HUES64 (cell line): ENCODE measurements around the gene OLIG2.

ENCODE experiments used
- H3K27ac ChIP-seq: 2 replicates; pipeline ENCODE4 v1.7.0; 2013; ENCODE audit warnings: low read depth, low read length, inconsistent platforms
- H3K27me3 ChIP-seq: 2 replicates; pipeline ENCODE4 v1.6.1; 2013; ENCODE audit warnings: mild to moderate bottlenecking, low read length; ENCODE audit not compliant: insufficient read depth
- H3K36me3 ChIP-seq: 2 replicates; pipeline ENCODE4 v1.6.1; 2013; ENCODE audit warnings: mild to moderate bottlenecking, low read length; ENCODE audit not compliant: insufficient read depth
- H3K4me1 ChIP-seq: 2 replicates; pipeline ENCODE4 v1.6.1; 2013; ENCODE audit warnings: mild to moderate bottlenecking, low read length, moderate library complexity; ENCODE audit not compliant: insufficient read depth
- H3K4me3 ChIP-seq: 2 replicates; pipeline ENCODE4 v1.5.1; 2013; ENCODE audit warnings: mild to moderate bottlenecking, low read length, moderate library complexity
- H3K9ac ChIP-seq: 2 replicates; pipeline ENCODE4 v1.6.1; 2013; ENCODE audit warnings: mild to moderate bottlenecking, low read depth, low read length
- H3K9me3 ChIP-seq: 2 replicates; pipeline ENCODE4 v1.6.1; 2013; ENCODE audit warnings: low read depth, low read length; ENCODE audit not compliant: insufficient read depth
- WGBS: fragments of 150-250, 120-280 bp; methylation state at CpG from one replicate; pipeline ENCODE4 v1.1.7; 2013; ENCODE audit warnings: missing lambda C conversion rate; 5-methylcytosine and 5-hydroxymethylcytosine counted together

The OLIG2 gene

GRCh38 chr21:33027401-33028286 lies 1.9 kb downstream of the OLIG2 start:
- no peaks in the 10 kb centered on the region for H3K36me3 ChIP-seq
- peaks cover 21% of the 10 kb centered on the region for H3K4me1 ChIP-seq
- no peak overlapping the region for H3K4me3 ChIP-seq
- H3K27ac ChIP-seq, result no peak overlapping the region
- H3K27me3 ChIP-seq, result peaks cover 100% of the 10 kb centered on the region
- H3K9me3 ChIP-seq, result no peaks in the 10 kb centered on the region
- H3K9ac ChIP-seq, result no peak overlapping the region
- WGBS, result 2% methylated on average over 85 of the region's 85 CpGs

GRCh38 chr21:33028287-33028670 lies 2.5 kb downstream of the OLIG2 start:
- no peak overlapping the region for H3K27ac ChIP-seq
- no peaks in the 10 kb centered on the region for H3K36me3 ChIP-seq
- peaks cover 16% of the 10 kb centered on the region for H3K4me1 ChIP-seq
- no peaks in the 10 kb centered on the region for H3K9me3 ChIP-seq
- H3K9ac ChIP-seq, result no peak overlapping the region
- peaks cover 100% of the 10 kb centered on the region for H3K27me3 ChIP-seq
- no peak overlapping the region for H3K4me3 ChIP-seq
- 4% methylated on average over 11 of the region's 15 CpGs for WGBS

- 3% methylated on average over 26 of the region's 28 CpGs for WGBS
Measured at GRCh38 chr21:33028773-33029384, 3.1 kb downstream of the OLIG2 start.

GRCh38 chr21:33029385-33029921 lies 3.7 kb downstream of the OLIG2 start:
- H3K36me3 ChIP-seq, result no peaks in the 10 kb centered on the region
- no peak overlapping the region for H3K9ac ChIP-seq
- peaks cover 10% of the 10 kb centered on the region for H3K4me1 ChIP-seq
- peaks cover 100% of the 10 kb centered on the region for H3K27me3 ChIP-seq
- 4% methylated on average over 19 of the region's 19 CpGs for WGBS
- H3K4me3 ChIP-seq, result no peak overlapping the region
- H3K9me3 ChIP-seq, result no peaks in the 10 kb centered on the region
- no peak overlapping the region for H3K27ac ChIP-seq

More at GRCh38 chr21:33028773-33029384, 3.1 kb downstream of the OLIG2 start:
- Histone ChIP-seq H3K9me3 (no peaks in the 10 kb centered on the region), H3K9ac (no peak overlapping the region), H3K27me3 (peaks cover 100% of the 10 kb centered on the region), H3K4me3 (no peak overlapping the region), H3K27ac (no peak overlapping the region), H3K4me1 (peaks cover 12% of the 10 kb centered on the region), H3K36me3 (no peaks in the 10 kb centered on the region)

GRCh38 chr21:33029975-33030461 lies 4.3 kb downstream of the OLIG2 start:
- H3K4me3 ChIP-seq, result no peak overlapping the region
- H3K27me3 ChIP-seq, result peaks cover 100% of the 10 kb centered on the region
- H3K36me3 ChIP-seq, result no peaks in the 10 kb centered on the region
- no peak overlapping the region for H3K9ac ChIP-seq
- no peak overlapping the region for H3K27ac ChIP-seq
- no peaks in the 10 kb centered on the region for H3K9me3 ChIP-seq
- WGBS, result 23% methylated on average over 9 of the region's 10 CpGs
- peaks cover 8% of the 10 kb centered on the region; the same call in 1 of the 2 replicates for H3K4me1 ChIP-seq

GRCh38 chr21:33030633-33031032 lies 4.9 kb downstream of the OLIG2 start:
- Histone ChIP-seq H3K36me3 (no peaks in the 10 kb centered on the region), H3K9ac (no peak overlapping the region), H3K4me1 (peaks cover 11% of the 10 kb centered on the region; the same call in 1 of the 2 replicates), H3K4me3 (no peak overlapping the region), H3K27me3 (peaks cover 100% of the 10 kb centered on the region), H3K27ac (no peak overlapping the region), H3K9me3 (no peaks in the 10 kb centered on the region)
- WGBS, result 59% methylated on average over 6 of the region's 6 CpGs

- H3K27ac ChIP-seq, result no peak overlapping the region
- H3K9me3 ChIP-seq, result no peaks in the 10 kb centered on the region
- no peaks in the 10 kb centered on the region for H3K36me3 ChIP-seq
- no peak overlapping the region for H3K4me3 ChIP-seq
- WGBS, result 46% methylated on average over 10 of the region's 10 CpGs
- H3K9ac ChIP-seq, result no peak overlapping the region
- H3K27me3 ChIP-seq, result peaks cover 100% of the 10 kb centered on the region
- peaks cover 11% of the 10 kb centered on the region; the same call in 1 of the 2 replicates for H3K4me1 ChIP-seq
Measured at GRCh38 chr21:33031152-33031911, 5.6 kb downstream of the OLIG2 start.

GRCh38 chr21:33032434-33033047 lies 6.8 kb downstream of the OLIG2 start:
- Histone ChIP-seq H3K9ac (no peak overlapping the region), H3K4me1 (peaks cover 11% of the 10 kb centered on the region; the same call in 1 of the 2 replicates), H3K36me3 (no peaks in the 10 kb centered on the region), H3K27ac (no peak overlapping the region), H3K4me3 (no peak overlapping the region), H3K9me3 (no peaks in the 10 kb centered on the region), H3K27me3 (peaks cover 100% of the 10 kb centered on the region)
- 26% methylated on average over 9 of the region's 10 CpGs for WGBS

- Histone ChIP-seq H3K27me3 (peaks cover 99% of the 10 kb centered on the region), H3K27ac (no peak overlapping the region)
Measured at GRCh38 chr21:33033094-33033951, 7.6 kb downstream of the OLIG2 start.

GRCh38 chr21:33033961-33034413 lies 8.3 kb downstream of the OLIG2 start:
- no peak overlapping the region for H3K27ac ChIP-seq
- no peak overlapping the region for H3K4me3 ChIP-seq
- H3K27me3 ChIP-seq, result peaks cover 96% of the 10 kb centered on the region
- no peak overlapping the region for H3K9ac ChIP-seq
- peaks cover 10% of the 10 kb centered on the region; the same call in 1 of the 2 replicates for H3K4me1 ChIP-seq
- no peaks in the 10 kb centered on the region for H3K9me3 ChIP-seq
- WGBS, result 65% methylated on average over 20 of the region's 20 CpGs
- H3K36me3 ChIP-seq, result no peaks in the 10 kb centered on the region

More at GRCh38 chr21:33033094-33033951, 7.6 kb downstream of the OLIG2 start:
- Histone ChIP-seq H3K36me3 (no peaks in the 10 kb centered on the region), H3K9ac (no peak overlapping the region), H3K9me3 (no peaks in the 10 kb centered on the region), H3K4me3 (no peak overlapping the region), H3K4me1 (peaks cover 11% of the 10 kb centered on the region; the same call in 1 of the 2 replicates)
- 10% methylated on average over 76 of the region's 76 CpGs for WGBS
